Breast epithelium (tissue), 3 donors: ENCODE measurements around the gene KRT27.

Experiments
- POLR2A ChIP-seq: fragments of 450-650 bp; IDR thresholded peaks from one replicate; pipeline ENCODE4 v1.6.1; 2016; ENCODE audit warnings: antibody characterized with exemption, mild to moderate bottlenecking, moderate library complexity
- POLR2AphosphoS5 ChIP-seq, 3 donors: sonication (generic); formaldehyde crosslinking; IDR thresholded peaks; one replicate each; pipeline ENCODE4 v1.6.1; 2017; ENCODE audit warnings: antibody characterized with exemption in 3 of 3
- TF ChIP-seq, protein P1 (sequence below), 3 donors: fragments of 450-650 bp; IDR thresholded peaks; one replicate each; pipeline ENCODE4 v1.5.1; 2016 to 2017; ENCODE audit warnings: antibody characterized with exemption in 3 of 3, mild to moderate bottlenecking in 3 of 3, moderate library complexity in 3 of 3

DNA sequence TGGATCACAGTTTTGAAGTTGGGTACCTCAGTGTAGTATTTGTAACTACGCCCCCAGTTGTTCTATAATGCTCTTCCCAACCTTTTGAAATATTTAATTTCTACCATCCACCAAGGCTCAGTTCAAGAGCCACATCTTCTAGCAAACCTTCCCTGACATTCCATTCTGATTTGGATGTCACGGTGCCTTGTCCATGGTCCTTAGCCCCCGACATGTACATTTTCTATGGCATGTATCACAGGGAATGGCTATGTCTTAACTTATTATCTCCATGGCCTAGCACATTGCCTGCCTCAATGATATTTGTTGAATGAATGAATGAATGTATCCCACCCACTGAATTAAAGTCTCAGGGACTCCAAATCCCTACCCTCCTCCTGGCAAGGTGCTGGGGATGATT, 23.8 kb upstream of the KRT27 start:
- TF ChIP-seq, protein P1, sequence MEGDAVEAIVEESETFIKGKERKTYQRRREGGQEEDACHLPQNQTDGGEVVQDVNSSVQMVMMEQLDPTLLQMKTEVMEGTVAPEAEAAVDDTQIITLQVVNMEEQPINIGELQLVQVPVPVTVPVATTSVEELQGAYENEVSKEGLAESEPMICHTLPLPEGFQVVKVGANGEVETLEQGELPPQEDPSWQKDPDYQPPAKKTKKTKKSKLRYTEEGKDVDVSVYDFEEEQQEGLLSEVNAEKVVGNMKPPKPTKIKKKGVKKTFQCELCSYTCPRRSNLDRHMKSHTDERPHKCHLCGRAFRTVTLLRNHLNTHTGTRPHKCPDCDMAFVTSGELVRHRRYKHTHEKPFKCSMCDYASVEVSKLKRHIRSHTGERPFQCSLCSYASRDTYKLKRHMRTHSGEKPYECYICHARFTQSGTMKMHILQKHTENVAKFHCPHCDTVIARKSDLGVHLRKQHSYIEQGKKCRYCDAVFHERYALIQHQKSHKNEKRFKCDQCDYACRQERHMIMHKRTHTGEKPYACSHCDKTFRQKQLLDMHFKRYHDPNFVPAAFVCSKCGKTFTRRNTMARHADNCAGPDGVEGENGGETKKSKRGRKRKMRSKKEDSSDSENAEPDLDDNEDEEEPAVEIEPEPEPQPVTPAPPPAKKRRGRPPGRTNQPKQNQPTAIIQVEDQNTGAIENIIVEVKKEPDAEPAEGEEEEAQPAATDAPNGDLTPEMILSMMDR (IDR thresholded peaks at IDR 0.05) = no peak
- TF ChIP-seq POLR2AphosphoS5 (IDR thresholded peaks at IDR 0.05) = no peak
- no peak for TF ChIP-seq POLR2A
